GM21423 (cell line): ENCODE data around the gene CCNH.

Experiments used
- ATAC-seq: cut with Tn5 transposase; IDR thresholded peaks from one replicate; pipeline ENCODE4 v1.9.1; 2021; ENCODE audit warnings: mild to moderate bottlenecking, moderate library complexity; ENCODE audit not compliant: unreplicated experiment

CCNH gene

DNA sequence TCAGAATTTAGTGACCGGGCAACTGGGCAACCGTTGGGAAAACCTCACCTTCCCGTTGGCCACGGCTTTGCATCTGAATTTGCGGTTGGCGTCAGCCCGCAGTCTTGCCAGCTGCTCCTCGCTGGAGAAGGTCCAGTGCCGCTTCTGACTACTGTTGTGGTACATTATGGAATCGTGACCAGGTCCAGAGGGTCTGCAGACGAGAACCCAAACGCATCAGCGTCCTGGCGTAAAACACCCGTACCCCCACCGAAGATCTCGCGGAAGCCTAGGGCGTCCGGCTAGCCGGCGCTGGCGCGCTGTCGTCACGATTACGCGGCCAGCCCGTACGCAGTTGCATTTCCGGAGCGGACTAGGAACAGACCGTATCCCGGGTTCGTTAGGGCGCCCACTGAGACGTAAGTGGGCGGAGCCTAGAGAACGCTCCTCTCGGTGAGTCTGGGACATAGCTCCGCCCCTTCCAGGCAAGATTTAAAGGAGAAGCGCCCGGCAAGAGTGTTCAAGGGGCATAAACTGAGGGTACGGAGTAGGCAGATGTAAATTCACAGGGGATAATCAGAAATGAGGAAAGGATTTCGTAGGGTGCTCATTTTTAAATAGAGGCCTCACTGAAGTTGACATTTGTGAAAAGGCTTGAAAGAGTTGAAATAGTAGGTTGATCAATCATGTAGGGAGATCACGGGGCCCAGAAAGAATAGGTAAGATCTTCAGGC lies at the start of gene CCNH:
CCNH (minus strand) TSS at position 301 of the 713 bp plus-strand sequence; CDS start at position 165, 136 bp downstream.
- ATAC-seq, result peak; percentile 99

DNA sequence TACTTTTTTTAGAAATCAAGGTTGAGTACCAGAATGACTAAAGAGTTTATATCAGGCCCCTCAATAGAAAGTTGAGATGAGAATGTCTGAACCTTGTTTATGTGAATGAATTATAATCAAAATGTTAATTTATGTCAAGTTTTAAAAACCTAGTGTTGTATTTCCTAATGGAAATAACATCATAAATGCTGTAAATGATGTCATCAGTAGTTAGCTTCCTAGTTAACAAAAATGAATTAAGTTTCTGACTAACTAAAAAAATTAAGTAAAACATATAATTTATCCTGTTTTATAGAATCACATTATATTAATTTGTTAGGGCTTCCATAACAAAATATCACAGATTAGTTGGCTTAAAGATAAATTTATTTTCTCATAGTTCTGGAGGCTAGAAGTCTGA lies 45.0 kb upstream of the CCNH start:
- no peak for ATAC-seq

DNA sequence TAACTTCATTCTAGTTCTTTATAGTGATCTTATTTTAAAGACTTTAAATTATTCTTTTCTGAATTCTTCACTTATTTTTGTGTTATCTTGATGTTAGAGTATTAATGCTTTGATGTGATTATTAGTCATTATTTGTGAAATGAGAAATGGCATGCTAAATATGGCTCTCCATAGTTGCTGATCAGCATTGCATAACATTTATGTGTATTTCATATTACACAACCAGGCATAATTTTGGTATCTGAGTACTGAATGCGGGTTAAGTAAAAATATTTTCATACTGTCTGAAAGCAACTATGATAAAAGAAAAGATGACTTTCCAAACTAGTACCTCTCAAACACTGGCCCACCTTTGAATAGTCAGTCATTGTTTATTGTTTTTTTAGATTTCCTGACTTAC lies 41.1 kb upstream of the CCNH start:
- no peak for ATAC-seq

DNA sequence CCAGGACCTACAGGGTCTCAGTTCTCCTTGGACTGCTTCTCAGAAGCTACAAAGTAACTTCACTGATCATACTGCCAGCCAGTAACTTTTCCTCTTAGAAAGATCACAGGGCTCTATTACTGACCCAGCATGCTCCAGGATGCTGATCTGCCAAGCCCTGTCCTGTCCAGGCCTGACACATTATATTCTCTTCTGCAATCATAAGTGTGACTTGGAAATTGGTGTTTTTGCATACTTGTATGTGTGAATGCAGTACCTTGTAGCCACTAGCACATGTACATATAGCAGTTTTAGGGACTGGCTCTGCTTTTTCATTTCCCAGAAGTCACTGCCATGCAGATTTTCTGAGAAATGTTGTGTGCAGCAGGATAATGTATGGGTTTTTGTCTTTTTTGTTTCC lies 40.1 kb upstream of the CCNH start:
- no peak for ATAC-seq

DNA sequence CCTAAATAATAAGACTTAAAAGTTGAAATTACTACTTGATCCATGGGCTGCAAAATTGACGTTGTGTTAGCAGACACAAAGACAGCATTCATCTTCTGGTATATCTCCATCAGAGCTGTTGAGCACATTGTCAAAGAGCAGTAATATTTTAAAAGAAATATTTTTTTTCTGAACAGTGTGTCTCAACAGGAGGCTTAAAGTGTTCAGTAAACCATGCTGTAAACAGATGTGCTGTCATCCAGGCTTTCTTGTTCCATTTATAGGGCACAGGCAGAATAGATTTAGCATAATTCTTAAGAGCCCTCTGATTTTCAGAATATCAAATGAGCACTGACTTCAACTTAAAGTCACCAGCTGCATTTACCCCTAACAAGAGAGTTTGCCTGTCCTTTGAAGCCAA lies 29.7 kb upstream of the CCNH start:
- ATAC-seq, result no peak

DNA sequence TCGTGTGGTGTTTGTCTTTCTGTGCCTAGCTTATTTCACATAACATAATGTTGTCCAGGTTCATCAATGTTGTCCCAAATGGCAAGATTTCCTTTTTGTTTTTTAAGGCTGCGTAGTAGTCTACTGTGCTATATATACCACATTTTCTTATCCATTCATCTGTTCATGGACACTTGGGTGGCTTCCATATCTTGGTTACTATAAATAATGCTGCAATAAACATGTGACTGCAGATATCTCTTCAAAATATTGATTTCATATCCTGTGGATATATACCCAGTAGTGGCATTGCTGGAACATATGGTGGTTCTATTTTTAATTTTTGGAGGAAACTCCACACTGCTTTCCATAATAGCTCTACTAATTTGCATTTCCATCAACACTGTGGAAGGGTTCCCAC lies 25.5 kb upstream of the CCNH start:
- ATAC-seq, result no peak

DNA sequence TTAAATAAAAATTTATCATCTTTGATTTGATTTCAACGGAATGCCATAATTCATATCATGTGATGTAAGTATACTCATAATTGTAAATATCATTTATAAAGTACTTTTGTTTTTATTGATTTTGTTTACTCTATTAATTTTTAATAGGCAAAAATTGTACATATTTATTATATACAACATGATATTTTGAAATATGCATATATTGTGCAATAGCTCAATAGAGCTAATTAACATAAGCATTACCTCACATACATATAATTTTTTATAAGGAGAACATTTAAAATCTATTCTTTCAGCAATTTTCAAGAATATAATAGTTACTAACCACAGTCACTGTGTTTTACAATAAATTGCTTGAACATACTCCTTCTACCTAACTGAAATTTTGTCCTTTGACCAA lies 25.0 kb upstream of the CCNH start:
- ATAC-seq, result no peak

DNA sequence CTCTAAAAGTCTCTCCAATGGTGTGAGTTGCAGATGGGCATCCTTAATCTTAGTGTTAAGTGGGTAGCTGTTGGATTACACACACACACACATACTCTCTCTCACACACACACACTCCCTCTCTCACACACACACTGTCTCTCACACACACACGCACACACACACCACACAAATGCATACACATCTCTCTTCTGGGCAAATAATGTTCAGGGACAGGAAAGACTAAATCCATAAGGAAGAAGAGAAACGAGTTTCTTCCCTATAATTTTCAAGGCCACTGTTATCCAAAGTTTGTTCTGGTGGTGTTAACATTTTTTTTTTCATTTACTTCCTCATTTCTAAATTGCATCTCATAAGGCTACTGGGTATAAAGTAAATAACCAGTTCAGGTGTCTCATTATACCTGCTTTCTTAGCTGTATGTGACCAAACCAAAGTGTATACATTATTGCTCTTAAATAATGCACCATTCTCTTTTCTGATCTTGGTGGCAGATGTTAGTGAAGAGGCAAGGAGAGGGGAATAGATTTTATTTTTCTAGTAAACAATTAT lies 22.5 kb upstream of the CCNH start:
- ATAC-seq, result no peak

DNA sequence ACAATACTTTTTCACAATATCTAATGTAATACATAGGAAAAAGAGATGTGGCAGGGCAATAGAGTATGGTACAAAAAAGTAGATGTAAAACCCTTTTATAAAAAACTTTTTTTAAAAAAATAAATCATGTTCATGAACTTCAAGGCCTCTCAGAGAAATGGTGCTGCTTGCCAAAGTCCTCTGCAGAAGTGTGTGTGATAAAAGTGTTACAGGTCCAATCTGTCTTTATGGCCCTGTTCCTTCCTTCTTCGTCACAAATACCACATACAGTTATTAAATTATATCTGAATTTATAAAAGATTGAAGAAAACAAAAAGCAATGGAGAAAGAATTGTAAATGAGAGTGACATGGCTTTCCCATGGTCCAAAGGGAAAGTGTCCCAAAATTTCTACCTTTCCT lies 21.7 kb upstream of the CCNH start:
- ATAC-seq, result no peak

DNA sequence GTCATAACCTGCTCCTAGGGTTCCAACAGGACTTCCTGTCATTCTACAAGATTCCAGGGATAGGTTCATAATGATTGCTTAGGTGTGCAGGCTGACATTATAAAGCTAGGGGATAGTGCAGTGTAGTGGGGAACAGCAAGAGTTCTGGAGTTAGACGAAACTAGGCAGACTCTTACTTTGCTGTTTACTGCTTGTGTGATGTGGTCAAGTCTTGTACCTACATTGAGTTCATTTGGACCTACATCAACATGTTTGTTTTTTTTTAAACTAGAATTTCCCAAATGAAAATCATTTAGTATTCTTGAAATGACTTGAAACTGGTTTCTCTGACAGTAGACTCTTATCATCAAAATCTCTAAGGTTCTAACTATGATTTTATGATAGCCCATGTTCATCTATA lies 21.2 kb upstream of the CCNH start:
- no peak for ATAC-seq

DNA sequence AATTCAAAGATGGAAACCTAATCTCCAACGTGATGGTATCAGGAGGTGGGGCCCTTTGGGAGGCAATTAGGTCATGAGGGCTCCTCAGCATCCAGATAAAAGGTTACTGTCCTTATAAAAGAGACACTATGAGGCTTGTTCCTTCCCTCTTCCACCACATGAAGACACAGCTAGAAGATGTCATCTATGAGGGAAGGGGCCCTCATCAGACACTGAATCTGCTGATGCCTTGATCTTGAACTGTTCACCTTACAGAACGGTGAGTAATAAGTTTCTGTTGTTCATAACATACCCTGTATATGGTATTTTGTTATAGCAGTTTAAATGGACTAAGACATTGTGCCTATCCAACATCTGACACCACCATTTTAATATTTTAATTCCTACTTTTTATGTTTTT lies 19.7 kb upstream of the CCNH start:
- no peak for ATAC-seq

DNA sequence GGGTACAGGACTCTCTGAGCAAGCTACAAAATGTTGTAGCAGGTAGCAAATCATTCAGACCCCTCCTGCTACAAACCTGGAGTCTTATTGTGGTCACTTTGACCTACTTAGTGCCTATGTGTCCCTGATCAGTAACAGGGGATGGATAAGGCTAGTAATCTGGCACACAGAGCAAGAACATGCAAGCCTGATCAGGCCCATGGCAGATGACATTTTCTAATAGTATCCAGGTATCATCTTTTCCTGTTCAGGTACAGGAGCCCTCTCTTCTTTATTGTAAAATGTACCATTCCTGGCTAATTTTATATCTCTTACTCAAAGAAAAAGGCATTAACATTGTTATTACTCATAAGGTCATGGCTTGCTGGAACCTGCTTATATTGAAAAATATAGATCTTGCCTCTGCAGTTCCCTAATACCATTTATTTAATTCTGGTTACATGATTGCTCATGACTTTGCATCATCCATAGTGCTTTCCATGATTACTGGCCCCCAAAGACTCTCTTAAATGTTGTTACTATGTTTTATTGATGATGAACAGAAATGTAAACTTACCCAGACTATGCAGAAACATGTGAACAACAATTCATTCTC lies 18.2 kb upstream of the CCNH start:
- no peak for ATAC-seq

DNA sequence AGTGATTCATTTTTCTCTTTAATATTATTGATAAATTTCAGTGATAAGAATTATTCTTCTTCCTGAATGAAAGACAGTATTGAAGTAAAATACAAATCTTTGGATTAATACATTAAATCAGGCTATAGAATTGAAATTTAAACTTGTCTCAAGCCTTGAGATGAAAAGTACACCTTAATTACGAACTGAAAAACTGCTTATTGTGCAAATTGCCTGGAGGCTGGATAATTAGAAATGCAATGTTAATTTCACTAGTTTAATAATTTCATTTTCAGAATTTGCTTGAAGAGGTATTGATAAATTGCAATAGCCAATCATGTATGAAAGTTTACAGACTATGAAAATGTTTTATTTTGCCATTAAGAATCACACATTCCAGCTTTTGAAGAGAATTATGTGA lies 11.0 kb upstream of the CCNH start:
- no peak for ATAC-seq

DNA sequence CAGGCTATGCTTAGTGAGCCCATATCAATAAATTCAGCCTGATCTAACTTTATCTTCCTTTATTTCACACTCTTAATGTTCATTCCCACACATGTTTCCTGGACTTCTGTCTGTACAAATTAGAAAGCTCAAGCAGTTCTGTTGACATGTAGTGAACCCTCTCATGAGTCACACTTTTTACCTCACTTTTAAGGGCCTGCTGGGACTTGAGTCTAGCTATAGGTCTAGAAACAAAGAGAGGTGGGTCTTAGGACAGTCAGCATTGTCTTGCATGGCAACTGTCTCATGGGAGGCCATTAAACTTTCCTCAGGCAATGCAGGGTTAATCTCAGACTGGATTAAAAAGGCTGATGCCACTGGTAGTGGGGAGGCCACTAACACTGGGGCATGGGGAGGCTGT lies 8.6 kb upstream of the CCNH start:
- no peak for ATAC-seq

DNA sequence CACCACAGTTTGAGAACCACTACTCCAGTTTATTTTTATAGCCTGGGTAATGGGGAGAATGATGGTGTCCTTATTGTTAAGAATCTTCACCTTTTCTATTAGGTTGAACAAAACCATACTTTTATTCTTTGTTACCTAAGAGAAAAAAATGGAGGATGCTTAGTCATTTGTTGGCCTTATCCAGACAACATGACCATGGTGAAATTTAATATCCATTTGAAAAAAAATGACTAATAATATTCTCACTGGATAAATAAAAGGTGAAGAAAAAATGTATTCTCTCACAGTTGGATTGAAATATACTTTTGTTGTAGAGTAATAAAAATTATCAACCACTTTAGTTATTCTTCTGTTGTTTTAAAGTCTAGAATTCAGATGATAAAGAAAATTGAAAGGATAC lies 5.8 kb upstream of the CCNH start:
- ATAC-seq, result no peak

DNA sequence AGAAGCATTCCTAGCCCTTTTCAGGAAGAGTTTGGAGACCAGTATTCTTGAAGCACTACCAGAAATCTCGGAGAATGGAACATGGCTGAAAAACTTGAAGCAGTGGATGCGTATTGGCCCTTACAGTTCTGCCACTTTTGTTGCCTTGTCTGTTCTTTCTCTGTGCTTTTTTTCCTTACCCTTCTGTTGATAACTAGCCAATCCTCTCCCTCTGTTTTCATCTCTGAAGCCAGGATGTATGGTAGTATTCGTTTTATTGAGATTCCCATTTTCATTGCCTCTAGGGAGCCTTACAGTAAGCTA lies 564 bp upstream of the CCNH start:
- ATAC-seq, result no peak

DNA sequence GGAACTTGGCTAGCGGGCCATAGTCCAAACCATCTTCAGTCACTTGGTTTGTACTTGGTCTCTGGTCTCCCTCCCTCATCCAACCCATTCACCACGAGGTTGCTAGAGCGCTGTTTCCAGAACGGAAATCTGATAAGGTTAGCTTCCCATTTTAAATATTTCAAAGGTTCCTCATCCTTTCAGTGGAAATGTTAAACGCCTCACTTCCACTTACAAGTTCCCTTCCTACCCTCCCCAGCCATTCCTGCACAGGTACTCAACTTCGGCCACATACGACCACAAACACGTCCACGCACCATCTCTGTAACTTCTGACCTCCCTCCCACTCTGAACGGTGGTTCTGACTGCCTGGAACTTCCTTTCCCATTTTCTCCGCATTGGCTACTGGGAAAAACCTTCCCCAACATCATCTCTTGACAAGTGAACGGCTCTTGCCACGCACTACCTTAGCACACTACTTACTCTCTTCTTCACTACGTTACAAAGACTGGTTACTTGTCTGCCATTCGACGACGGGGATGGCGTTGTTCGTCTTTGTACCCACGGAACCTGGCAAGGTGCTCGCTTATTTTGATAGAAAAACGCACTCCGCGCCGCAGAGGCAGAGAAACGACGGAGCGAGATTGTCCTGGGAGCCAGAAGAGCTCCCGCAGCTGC lies 629 bp downstream of the CCNH start:
- peak; percentile 9 for ATAC-seq

DNA sequence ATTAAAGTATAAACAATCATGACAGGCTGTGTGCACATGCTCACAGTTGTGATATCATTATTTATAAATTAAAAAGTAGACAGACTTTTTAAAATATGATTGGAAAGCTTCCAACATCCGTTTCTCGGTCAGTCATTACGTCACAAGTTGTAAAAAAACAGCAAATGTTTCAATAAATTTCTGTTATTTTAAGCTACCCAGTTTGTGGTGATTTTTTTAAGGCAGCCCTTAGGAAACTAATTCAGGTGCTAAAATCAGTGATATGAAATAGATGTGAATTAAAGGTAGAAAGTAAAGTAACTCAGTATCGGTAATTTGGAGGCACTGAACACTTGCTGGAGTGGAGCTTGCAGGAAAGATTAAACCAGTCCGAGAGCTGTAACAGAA lies 1.2 kb downstream of the CCNH start:
- no peak for ATAC-seq

DNA sequence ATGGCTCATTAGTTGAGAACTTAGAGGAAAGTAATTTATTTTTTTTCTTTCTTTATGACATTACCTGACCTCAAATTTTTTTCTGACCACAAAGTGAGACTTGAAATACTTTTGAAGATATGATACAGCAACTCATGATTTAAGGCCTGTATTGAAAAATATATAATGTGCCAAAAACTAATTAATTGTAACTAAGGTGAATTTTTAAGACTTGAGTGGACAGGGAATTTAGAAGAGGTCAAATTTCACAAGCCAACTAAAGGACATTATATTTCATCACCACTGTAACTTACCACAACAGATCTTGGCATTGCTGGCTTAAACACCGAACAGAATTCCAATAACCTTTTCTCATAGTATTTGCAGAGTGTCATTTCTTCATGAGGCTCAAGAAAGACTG lies 1.8 kb downstream of the CCNH start:
- no peak for ATAC-seq

DNA sequence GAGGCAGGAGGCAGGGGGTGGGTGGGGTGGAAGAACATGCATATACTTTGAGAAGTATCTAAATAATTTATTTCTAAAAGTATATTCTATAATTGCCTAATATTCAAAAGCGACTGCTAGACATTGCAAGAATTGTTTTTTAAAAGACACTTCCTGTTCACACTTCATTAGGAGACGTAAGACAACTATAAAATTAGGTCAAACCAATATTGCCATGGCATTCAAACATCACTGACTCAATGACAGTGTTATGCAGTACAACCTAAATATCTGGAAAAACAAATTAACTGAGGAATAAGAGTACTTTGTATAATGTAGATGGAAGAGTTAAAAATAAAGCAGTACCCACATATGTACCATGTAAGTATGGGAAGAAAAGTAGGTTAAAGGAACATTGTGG lies 4.5 kb downstream of the CCNH start:
- ATAC-seq, result no peak

DNA sequence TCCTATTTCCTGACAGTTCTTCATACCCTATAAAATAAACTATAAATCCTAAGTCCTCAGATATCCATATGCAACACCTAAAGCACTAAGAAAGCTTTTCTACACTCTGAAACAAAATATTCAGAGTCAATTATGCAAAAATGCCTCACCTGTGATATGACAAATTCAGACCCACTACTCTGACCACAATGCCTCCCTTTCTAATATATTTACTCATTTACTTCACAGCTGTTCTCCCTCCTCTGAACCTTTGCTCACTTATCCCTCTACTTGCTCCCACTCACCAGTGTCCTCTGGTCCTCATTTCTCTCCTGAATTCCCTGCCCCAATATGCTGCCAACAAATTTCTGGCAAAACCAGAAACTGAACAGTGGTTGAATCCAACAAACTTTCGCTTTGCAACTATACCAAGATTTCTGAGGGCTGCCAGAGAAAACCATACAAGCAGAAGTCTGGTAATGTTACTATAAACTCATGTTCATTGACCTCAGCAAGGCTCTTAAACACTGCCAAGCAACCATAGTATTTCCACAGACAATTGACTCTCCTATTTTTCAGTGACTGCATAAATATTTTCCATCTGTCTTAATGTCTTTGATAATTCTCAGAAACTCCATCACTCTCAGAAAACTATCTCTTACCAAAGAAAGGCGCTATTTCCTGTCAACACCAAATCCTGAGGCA lies 7.1 kb downstream of the CCNH start:
- ATAC-seq, result no peak

DNA sequence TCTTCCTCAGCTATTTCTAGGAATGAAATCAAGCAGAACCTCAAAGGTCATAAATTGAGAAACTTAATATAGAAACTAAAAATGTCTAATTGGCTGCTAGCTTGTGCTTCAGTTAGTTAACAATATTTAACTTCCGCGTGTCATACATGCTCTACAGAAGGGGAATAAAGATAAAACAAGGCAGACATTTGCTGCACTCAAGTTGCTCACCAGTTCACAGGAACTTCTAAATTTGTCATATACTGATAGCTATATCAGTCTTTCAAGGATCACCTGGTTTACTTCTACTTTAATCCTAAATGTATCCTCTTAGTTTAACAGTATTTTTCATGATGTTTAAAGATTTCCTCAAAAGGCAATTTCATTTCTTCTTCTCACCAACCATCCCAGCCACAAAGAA lies 8.4 kb downstream of the CCNH start:
- no peak for ATAC-seq
